Retinal pigment epithelial cell (primary cell): ENCODE results near the gene PRSS53.

Experiments used
- DNase-seq: peaks from one replicate; pipeline ENCODE4 v3.0.0-alpha.2; 2010; ENCODE audit warnings: low read depth
- H3K4me3 ChIP-seq: 2 replicates; pipeline ENCODE4 v1.5.1; 2011; ENCODE audit warnings: mild to moderate bottlenecking, low read length, control low read depth, moderate library complexity
- TF ChIP-seq, protein P1 (sequence below): conservative IDR thresholded peaks from 2 replicates; pipeline ENCODE4 v1.5.1; 2011; ENCODE audit warnings: low read depth, low read length, control low read depth, inconsistent platforms

The PRSS53 gene

DNA sequence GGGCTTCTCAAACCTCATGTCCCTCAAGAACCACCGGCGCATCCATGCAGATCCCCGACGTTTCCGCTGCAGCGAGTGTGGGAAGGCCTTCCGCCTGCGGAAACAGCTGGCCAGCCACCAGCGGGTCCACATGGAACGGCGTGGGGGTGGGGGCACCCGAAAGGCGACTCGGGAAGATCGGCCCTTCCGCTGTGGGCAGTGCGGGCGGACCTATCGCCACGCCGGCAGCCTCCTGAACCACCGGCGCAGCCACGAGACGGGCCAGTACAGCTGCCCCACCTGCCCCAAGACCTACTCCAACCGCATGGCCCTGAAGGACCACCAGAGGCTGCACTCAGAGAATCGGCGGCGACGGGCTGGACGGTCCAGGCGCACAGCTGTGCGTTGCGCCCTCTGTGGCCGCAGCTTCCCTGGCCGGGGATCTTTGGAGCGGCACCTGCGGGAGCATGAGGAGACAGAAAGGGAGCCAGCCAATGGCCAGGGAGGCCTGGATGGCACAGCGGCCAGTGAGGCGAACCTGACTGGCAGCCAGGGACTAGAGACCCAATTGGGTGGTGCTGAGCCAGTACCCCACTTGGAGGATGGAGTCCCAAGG, 8.6 kb downstream of the PRSS53 start:
- TF ChIP-seq, protein P1, sequence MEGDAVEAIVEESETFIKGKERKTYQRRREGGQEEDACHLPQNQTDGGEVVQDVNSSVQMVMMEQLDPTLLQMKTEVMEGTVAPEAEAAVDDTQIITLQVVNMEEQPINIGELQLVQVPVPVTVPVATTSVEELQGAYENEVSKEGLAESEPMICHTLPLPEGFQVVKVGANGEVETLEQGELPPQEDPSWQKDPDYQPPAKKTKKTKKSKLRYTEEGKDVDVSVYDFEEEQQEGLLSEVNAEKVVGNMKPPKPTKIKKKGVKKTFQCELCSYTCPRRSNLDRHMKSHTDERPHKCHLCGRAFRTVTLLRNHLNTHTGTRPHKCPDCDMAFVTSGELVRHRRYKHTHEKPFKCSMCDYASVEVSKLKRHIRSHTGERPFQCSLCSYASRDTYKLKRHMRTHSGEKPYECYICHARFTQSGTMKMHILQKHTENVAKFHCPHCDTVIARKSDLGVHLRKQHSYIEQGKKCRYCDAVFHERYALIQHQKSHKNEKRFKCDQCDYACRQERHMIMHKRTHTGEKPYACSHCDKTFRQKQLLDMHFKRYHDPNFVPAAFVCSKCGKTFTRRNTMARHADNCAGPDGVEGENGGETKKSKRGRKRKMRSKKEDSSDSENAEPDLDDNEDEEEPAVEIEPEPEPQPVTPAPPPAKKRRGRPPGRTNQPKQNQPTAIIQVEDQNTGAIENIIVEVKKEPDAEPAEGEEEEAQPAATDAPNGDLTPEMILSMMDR: no peak
- no peak overlapping the region for H3K4me3 ChIP-seq
- no peak for DNase-seq

DNA sequence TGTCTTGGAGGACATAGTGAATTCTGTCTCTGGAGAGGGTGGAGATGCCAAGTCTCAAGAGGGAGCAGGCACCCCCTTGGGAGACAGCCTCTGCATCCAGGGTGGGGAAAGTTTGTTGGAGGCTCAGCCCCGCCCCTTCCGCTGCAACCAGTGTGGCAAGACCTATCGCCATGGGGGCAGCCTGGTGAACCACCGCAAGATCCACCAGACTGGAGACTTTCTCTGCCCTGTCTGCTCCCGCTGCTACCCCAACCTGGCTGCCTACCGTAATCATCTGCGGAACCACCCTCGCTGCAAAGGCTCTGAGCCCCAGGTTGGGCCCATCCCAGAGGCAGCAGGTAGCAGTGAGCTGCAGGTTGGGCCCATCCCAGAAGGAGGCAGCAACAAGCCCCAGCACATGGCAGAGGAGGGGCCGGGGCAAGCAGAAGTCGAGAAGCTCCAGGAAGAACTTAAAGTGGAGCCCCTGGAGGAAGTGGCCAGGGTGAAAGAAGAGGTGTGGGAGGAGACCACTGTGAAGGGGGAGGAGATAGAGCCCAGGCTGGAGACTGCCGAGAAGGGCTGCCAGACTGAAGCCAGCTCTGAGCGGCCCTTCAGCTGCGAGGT, 9.3 kb downstream of the PRSS53 start:
- TF ChIP-seq, protein P1: no peak
- no peak for DNase-seq
- no peak overlapping the region for H3K4me3 ChIP-seq

DNA sequence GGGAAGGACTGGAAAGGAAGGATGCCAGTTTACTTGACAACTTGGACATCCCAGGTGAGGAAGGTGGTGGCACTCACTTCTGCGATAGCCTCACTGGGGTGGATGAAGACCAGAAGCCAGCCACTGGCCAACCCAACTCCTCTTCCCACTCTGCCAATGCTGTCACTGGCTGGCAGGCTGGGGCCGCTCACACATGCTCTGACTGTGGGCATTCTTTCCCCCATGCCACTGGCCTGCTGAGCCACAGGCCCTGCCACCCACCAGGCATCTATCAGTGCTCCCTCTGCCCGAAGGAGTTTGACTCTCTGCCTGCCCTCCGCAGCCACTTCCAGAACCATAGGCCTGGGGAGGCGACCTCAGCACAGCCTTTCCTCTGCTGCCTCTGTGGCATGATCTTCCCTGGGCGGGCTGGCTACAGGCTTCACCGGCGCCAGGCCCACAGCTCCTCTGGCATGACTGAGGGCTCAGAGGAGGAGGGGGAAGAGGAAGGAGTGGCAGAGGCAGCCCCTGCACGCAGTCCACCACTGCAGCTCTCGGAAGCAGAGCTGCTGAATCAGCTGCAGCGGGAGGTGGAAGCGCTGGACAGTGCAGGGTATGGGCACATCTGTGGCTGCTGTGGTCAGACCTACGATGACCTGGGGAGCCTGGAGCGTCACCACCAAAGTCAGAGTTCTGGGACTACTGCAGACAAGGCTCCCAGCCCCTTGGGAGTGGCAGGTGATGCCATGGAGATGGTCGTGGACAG, 10.0 kb downstream of the PRSS53 start:
- no peak overlapping the region for H3K4me3 ChIP-seq
- TF ChIP-seq, protein P1: no peak
- no peak for DNase-seq

DNA sequence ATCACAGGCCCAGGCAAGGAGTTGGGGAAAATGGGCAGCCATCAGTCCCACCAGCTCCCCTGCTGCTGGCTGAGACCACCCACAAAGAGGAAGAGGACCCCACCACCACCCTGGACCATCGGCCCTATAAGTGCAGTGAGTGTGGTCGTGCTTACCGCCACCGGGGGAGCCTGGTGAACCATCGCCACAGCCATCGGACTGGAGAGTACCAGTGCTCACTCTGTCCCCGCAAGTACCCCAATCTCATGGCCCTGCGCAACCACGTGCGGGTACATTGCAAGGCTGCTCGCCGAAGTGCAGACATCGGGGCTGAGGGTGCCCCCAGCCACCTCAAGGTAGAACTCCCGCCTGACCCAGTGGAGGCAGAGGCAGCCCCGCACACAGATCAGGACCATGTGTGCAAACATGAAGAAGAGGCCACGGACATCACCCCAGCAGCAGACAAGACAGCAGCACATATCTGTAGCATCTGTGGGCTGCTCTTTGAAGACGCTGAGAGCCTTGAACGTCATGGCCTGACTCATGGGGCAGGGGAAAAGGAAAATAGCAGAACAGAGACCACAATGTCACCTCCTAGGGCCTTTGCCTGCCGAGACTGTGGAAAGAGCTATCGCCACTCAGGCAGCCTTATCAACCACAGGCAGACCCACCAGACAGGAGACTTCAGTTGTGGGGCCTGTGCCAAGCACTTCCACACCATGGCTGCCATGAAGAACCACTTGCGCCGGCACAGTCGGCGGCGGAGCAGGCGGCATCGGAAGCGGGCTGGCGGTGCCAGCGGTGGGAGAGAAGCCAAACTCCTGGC, 10.9 kb downstream of the PRSS53 start:
- H3K4me3 ChIP-seq: no peak overlapping the region
- DNase-seq: no peak
- TF ChIP-seq, protein P1: no peak

DNA sequence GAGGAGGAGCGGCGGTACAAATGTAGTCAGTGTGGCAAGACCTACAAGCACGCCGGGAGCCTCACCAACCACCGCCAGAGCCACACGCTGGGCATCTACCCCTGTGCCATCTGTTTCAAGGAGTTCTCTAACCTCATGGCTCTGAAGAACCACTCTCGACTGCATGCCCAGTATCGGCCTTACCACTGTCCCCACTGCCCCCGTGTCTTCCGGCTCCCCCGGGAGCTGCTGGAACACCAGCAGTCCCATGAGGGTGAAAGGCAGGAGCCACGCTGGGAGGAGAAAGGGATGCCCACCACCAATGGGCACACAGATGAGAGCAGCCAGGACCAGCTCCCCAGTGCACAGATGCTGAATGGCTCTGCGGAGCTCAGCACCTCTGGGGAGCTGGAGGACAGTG, 11.7 kb downstream of the PRSS53 start:
- no peak overlapping the region for H3K4me3 ChIP-seq
- TF ChIP-seq, protein P1: no peak
- no peak for DNase-seq

DNA sequence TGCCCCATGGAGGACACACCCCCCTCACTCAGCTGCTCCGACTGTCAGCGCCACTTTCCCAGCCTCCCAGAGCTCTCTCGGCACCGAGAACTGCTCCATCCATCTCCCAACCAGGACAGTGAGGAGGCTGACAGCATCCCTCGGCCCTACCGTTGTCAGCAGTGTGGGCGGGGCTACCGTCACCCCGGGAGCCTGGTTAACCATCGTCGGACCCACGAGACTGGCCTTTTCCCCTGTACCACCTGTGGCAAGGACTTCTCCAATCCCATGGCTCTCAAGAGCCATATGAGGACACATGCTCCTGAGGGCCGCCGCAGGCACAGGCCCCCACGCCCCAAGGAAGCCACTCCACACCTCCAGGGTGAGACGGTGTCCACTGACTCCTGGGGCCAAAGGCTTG, 12.4 kb downstream of the PRSS53 start:
- TF ChIP-seq, protein P1: no peak
- no peak overlapping the region for H3K4me3 ChIP-seq
- no peak for DNase-seq
